Measurements from ENCODE around the gene PAPPA. TPM values are rescaled to one million over a fixed set of nuclear protein-coding genes. Genes with fewer than 3 reads are reported as not detected.

PAPPA gene
- total and polyA plus RNA-seq, 9 of the 15 experiments (the other 6 are each of a cell fraction or from before 2014, with no cell fraction given) = 0.06 to 0.18 (median 0.11) TPM

GRCh38 chr9:116394894-116395698 lies 241.5 kb downstream of the PAPPA start (continued):
- no peak; the same call in 1 of the 2 replicates for TF ChIP-seq KLF6 (CRISPR knock-in tag; IDR thresholded peaks at IDR 0.05; ENCODE audit: borderline replicate concordance)
- TF ChIP-seq NFATC3 (IDR thresholded peaks at IDR 0.05) = no peak
- TF ChIP-seq, protein P1, sequence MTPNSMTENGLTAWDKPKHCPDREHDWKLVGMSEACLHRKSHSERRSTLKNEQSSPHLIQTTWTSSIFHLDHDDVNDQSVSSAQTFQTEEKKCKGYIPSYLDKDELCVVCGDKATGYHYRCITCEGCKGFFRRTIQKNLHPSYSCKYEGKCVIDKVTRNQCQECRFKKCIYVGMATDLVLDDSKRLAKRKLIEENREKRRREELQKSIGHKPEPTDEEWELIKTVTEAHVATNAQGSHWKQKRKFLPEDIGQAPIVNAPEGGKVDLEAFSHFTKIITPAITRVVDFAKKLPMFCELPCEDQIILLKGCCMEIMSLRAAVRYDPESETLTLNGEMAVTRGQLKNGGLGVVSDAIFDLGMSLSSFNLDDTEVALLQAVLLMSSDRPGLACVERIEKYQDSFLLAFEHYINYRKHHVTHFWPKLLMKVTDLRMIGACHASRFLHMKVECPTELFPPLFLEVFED (CRISPR knock-in tag; conservative IDR thresholded peaks at IDR 0.05) = peak; percentile 81; the same call in 1 of the 2 replicates
- TF ChIP-seq POLR2H (tag; IDR thresholded peaks at IDR 0.05; ENCODE audit: low read depth) = peak; percentile 87
- no peak for TF ChIP-seq BCL6 (CRISPR knock-in tag; IDR thresholded peaks at IDR 0.05)
- peak; percentile 92 for TF ChIP-seq ARID1B (IDR thresholded peaks at IDR 0.05)
- TF ChIP-seq ZNF347 (CRISPR knock-in tag; IDR thresholded peaks at IDR 0.05; ENCODE audit: low read depth) = no peak
- TF ChIP-seq CC2D1A (IDR thresholded peaks at IDR 0.05) = no peak; the same call in 1 of the 2 replicates
- no peak for TF ChIP-seq BHLHE40 (IDR thresholded peaks at IDR 0.05; ENCODE audit: low read length)
- TF ChIP-seq WHSC1 (IDR thresholded peaks at IDR 0.05; ENCODE audit: low read length) = no peak
- TF ChIP-seq, protein P2, sequence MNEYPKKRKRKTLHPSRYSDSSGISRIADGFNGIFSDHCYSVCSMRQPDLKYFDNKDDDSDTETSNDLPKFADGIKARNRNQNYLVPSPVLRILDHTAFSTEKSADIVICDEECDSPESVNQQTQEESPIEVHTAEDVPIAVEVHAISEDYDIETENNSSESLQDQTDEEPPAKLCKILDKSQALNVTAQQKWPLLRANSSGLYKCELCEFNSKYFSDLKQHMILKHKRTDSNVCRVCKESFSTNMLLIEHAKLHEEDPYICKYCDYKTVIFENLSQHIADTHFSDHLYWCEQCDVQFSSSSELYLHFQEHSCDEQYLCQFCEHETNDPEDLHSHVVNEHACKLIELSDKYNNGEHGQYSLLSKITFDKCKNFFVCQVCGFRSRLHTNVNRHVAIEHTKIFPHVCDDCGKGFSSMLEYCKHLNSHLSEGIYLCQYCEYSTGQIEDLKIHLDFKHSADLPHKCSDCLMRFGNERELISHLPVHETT (CRISPR knock-in tag; conservative IDR thresholded peaks at IDR 0.05 in 1 of 2, IDR thresholded peaks at IDR 0.05 in 1 of 2) = no peak
- no peak for TF ChIP-seq PURB (CRISPR knock-in tag; IDR thresholded peaks at IDR 0.05; ENCODE audit: low read depth)
- TF ChIP-seq ZC3H8 (IDR thresholded peaks at IDR 0.05) = no peak
- TF ChIP-seq ARNT (IDR thresholded peaks at IDR 0.05) = peak in 1 of 2 experiments; percentile 95; a peak in 2 of 4 replicates
- TF ChIP-seq USF1 (CRISPR knock-in tag; IDR thresholded peaks at IDR 0.05) = no peak
- TF ChIP-seq BACH1 (tag; IDR thresholded peaks at IDR 0.05) = no peak; the same call in none of the 2 replicates
- TF ChIP-seq, protein P3, sequence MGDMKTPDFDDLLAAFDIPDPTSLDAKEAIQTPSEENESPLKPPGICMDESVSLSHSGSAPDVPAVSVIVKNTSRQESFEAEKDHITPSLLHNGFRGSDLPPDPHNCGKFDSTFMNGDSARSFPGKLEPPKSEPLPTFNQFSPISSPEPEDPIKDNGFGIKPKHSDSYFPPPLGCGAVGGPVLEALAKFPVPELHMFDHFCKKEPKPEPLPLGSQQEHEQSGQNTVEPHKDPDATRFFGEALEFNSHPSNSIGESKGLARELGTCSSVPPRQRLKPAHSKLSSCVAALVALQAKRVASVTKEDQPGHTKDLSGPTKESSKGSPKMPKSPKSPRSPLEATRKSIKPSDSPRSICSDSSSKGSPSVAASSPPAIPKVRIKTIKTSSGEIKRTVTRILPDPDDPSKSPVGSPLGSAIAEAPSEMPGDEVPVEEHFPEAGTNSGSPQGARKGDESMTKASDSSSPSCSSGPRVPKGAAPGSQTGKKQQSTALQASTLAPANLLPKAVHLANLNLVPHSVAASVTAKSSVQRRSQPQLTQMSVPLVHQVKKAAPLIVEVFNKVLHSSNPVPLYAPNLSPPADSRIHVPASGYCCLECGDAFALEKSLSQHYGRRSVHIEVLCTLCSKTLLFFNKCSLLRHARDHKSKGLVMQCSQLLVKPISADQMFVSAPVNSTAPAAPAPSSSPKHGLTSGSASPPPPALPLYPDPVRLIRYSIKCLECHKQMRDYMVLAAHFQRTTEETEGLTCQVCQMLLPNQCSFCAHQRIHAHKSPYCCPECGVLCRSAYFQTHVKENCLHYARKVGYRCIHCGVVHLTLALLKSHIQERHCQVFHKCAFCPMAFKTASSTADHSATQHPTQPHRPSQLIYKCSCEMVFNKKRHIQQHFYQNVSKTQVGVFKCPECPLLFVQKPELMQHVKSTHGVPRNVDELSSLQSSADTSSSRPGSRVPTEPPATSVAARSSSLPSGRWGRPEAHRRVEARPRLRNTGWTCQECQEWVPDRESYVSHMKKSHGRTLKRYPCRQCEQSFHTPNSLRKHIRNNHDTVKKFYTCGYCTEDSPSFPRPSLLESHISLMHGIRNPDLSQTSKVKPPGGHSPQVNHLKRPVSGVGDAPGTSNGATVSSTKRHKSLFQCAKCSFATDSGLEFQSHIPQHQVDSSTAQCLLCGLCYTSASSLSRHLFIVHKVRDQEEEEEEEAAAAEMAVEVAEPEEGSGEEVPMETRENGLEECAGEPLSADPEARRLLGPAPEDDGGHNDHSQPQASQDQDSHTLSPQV (IDR thresholded peaks at IDR 0.05) = peak; percentile 78
- TF ChIP-seq SP2 (IDR thresholded peaks at IDR 0.05; ENCODE audit: extremely low read depth, low read depth, low read length, poor library complexity, severe bottlenecking) = no peak
